Measurements from ENCODE around the gene CRKL.

The CRKL gene

DNA sequence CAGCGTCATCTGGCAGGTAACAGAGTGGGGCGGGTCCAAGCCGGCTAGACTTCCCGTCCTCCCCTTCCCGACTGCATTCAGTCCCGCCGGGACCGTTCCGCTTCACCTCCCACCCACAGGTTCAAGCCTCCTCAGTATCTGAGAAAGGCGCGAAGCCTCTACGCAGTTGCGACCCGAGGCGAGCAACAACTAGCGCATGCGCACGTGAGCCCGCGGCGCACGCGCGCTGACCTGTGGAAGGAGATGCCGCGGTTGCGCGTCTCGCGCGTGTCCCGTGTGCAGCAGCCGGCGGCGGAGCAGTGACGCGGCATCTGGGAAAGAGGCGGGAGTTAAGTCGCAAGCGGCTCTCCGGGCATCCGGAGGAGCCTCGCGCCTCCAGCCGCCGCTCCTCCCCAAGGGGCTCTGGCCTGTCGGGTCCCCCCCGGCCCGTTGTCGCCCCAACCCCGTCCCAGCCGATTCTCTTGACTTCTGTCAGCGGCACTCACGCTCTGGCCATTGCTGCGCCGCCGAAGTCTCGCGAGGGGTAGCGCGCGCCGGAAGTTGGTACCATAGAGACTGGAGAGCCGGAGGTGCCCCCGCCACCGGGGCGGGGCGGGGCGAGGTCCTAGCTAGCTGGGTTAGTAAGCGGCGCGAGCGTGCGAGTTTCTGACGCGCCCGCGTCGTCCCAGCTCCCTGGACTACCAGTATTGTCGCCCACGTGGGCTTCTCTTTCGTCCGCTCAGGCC lies 84.6 kb downstream of the CRKL start, which contains the start of gene THAP7:
Gene THAP7 (minus strand): TSS at position 518 of the 725 bp plus-strand sequence. CDS start 207 bp downstream, at position 311.
- peak within 1 kb of the TSS; percentile 94 for H3K4me2 ChIP-seq (ENCODE audit: low read length)
- H2AK5ac ChIP-seq (ENCODE audit: low read length) = peak within 1 kb of the TSS; percentile 76
- H4K8ac ChIP-seq (ENCODE audit: low read depth, low read length) = no peak within 1 kb of the TSS
- no peak within 1 kb of the TSS for H2BK120ac ChIP-seq (ENCODE audit: low read depth, low read length)
- H2BK15ac ChIP-seq (replicated peaks; ENCODE audit: low read depth) = no peak within 1 kb of the TSS
- peaks cover 5% of the 10 kb centered on the region for H3K79me1 ChIP-seq (ENCODE audit: low read length)
- peak within 1 kb of the TSS; percentile 97 for H3K27ac ChIP-seq (ENCODE audit: low read depth, low read length)
- no peak within 1 kb of the TSS for H4K5ac ChIP-seq (ENCODE audit: low read length)
- peak; percentile 97 for DNase-seq
- H3K9ac ChIP-seq (ENCODE audit: low read length) = peak within 1 kb of the TSS; percentile 91
- H3K36me3 ChIP-seq (ENCODE audit: control insufficient read depth, insufficient read depth, low read length) = no peaks in the 10 kb centered on the region
- peaks cover 2% of the 10 kb centered on the region for H3K79me2 ChIP-seq (ENCODE audit: control insufficient read depth, insufficient read depth, low read length)
- peak within 1 kb of the TSS; percentile 76 for H3K18ac ChIP-seq (ENCODE audit: low read length)
- peak within 1 kb of the TSS; percentile 76 for H3K23ac ChIP-seq (ENCODE audit: low read length)
- peak within 1 kb of the TSS; percentile 63 for H2BK5ac ChIP-seq (ENCODE audit: low read length)
- peak within 1 kb of the TSS; percentile 98 for H3K4ac ChIP-seq (ENCODE audit: low read depth, low read length)
- H3K56ac ChIP-seq (ENCODE audit: low read length) = peak within 1 kb of the TSS; percentile 96
- H3K27me3 ChIP-seq (ENCODE audit: insufficient read depth, low read length, poor library complexity) = no peaks in the 10 kb centered on the region
- H3K4me1 ChIP-seq (ENCODE audit: control insufficient read depth, low read depth, low read length) = no peaks in the 10 kb centered on the region
- H3K4me3 ChIP-seq (ENCODE audit: low read length) = peak within 1 kb of the TSS; percentile 79
- whole genome bisulfite sequencing (ENCODE audit: extremely low coverage, insufficient coverage, low lambda C conversion rate) = no CpG with 5 or more reads among the region's 83 CpGs

Measured in mesendoderm (in vitro differentiated cells).